ENCODE data around the gene CD82.

- no peak for TF ChIP-seq CTCF (IDR thresholded peaks at IDR 0.05; ENCODE audit: insufficient read depth, low read length, poor library complexity, severe bottlenecking)
- no peak for TF ChIP-seq EZH2phosphoT487 (conservative IDR thresholded peaks at IDR 0.05; ENCODE audit: low read length)
These were observed 57.3 kb downstream of the CD82 start for GRCh38 chr11:44622721-44623258.

Data from SU-DHL-6 (cell line).